22Rv1 (cell line): Measurements from ENCODE around the gene GALNT17.

Experiments
- H3K27ac ChIP-seq: fragments of 450-650 bp; 2 replicates; pipeline ENCODE4 v1.5.1; 2017
- ZFX ChIP-seq: fragments of 450-650 bp; IDR thresholded peaks from 2 replicates; pipeline ENCODE4 v1.6.1; 2017; ENCODE audit warnings: antibody characterized with exemption, borderline replicate concordance
- TF ChIP-seq, protein P1 (sequence below): fragments of 450-650 bp; IDR thresholded peaks from 2 replicates; pipeline ENCODE4 v1.5.1; 2017; ENCODE audit warnings: mild to moderate bottlenecking

The GALNT17 gene

DNA sequence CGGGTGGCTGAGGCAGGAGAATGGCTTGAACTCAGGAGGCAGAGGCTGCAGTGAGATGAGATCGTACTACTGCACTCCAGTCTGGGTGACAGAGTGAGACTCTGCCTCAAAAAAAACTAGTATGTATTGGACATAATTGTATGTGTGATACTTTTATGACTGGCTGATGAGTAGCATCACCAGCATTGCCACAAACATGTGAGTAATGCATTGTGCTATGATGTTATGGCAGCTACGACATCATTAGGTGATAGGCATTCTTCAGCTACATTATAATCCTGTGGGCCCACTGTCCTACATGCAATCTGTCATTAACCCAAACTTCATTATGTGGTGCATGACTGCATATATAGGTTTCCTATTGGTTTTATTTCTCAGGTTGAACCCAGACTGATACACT, 352.4 kb downstream of the GALNT17 start:
- no peak overlapping the region for H3K27ac ChIP-seq
- TF ChIP-seq, protein P1, sequence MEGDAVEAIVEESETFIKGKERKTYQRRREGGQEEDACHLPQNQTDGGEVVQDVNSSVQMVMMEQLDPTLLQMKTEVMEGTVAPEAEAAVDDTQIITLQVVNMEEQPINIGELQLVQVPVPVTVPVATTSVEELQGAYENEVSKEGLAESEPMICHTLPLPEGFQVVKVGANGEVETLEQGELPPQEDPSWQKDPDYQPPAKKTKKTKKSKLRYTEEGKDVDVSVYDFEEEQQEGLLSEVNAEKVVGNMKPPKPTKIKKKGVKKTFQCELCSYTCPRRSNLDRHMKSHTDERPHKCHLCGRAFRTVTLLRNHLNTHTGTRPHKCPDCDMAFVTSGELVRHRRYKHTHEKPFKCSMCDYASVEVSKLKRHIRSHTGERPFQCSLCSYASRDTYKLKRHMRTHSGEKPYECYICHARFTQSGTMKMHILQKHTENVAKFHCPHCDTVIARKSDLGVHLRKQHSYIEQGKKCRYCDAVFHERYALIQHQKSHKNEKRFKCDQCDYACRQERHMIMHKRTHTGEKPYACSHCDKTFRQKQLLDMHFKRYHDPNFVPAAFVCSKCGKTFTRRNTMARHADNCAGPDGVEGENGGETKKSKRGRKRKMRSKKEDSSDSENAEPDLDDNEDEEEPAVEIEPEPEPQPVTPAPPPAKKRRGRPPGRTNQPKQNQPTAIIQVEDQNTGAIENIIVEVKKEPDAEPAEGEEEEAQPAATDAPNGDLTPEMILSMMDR, result no peak
- TF ChIP-seq ZFX, result no peak

DNA sequence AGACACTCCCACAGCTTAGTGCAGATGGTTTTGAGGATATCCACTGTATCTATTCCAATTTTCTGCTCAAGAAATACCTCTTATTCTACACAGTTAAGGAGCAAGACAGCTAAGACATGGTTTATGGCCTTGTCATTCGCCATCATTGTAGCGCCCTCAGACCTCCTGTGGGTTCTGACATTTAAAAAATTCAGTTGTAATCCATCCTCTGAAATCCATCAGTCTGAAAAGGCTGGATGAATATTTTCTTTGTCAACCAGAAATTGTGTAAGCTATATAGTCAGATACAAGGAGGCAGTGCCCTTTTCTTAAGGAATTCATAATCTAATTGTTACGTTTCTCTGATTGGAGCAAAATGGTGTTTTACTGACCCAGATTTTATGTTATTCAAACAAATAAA, 353.6 kb downstream of the GALNT17 start:
- TF ChIP-seq, protein P1, result no peak
- no peak for TF ChIP-seq ZFX
- H3K27ac ChIP-seq, result no peak overlapping the region

DNA sequence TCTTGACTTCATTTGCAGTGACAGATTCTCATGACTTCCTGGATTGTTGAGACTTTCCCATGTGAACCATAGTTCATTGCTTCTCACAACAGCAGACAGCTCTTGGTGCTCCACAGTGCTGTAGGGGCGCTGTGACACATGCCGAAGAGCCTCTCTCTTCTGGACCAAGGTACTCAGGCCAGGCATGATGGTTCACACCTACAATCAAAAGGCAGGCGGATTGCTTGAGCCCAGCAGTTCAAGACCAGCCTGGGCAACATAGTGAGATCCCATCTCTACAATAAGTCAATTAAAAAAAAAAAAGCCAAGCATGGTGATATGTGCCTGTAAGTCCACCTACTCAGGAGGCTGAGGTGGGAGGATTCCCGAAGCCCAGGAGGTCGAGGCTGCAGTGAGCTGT, 354.5 kb downstream of the GALNT17 start:
- H3K27ac ChIP-seq, result no peak overlapping the region
- TF ChIP-seq, protein P1, result no peak
- no peak for TF ChIP-seq ZFX

DNA sequence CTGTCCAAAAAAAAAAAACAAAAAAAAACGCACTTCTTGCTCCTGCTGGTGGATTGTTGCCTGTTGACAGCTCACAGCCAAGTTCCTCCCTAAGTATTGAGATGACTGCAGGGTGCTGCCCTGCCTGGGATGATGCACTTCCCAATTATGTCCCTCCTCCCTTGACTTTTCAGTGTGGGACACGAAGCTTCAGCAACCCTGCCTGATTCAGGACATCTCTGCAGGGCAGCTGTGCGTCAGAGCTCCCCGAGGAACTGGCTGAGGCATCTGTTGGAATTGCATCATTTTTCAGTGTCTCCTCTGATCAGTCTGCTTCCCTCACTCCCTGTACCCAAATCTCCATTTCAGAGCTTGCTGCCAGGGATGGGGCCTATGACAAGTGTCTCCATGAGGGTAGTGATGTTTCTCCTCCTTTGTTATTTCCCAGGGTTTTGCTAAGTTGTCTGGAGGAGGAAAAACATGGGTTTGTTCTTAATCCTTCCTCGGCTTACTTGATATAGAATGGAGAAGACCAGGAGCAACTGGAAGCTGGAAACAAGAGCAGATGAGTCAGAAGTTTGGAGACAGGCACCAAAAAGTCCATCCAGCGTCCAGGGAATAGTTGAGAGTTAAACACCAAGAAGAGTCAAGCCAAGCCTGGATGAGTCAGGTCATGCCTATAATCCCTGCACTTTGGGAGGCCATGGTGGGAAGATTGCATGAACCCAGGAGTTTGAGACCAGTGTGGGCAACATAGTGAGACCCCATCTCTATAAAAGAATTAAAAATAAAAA, 355.1 kb downstream of the GALNT17 start:
- no peak overlapping the region for H3K27ac ChIP-seq
- no peak for TF ChIP-seq ZFX
- TF ChIP-seq, protein P1, result no peak

DNA sequence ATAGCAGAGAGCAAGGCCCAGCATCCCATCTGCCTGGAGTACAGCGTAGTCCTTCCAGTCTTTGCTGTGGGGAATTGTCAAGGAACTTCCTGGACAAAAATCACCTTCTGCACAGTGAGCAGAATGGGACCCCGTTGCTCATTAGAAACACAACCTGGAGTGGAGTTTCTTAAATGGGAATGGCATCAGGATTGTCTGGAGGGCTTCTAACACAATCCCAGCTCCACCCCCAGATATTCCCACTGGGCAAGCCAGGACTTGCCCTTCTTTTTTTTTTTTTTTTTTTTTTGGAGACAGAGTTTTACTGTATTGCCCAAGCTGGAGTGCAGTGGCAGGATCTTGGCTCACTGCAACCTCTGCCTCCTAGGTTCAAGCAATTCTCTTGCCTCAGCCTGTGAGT, 356.4 kb downstream of the GALNT17 start:
- H3K27ac ChIP-seq, result no peak overlapping the region
- TF ChIP-seq, protein P1, result no peak
- TF ChIP-seq ZFX, result no peak

DNA sequence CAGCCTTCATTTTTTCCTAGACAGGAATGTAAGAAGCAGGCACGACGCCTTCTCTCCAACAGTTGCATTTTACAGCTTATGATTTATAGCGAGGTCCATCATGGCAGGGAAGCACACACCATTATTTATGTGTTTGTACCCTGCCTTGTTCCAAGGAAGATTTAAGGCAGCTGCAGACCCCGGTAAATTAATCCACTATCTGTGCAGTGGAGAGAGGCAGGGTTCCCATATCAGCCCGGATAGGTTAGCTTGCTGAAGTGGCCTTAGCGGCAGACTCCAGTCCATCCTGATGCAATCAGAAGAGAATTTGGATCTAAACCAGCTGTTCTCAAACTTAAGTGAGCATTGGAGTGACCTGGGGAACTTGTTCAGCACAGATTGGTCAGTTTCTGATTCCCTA, 359.4 kb downstream of the GALNT17 start:
- no peak overlapping the region for H3K27ac ChIP-seq
- TF ChIP-seq ZFX, result no peak
- TF ChIP-seq, protein P1, result no peak

DNA sequence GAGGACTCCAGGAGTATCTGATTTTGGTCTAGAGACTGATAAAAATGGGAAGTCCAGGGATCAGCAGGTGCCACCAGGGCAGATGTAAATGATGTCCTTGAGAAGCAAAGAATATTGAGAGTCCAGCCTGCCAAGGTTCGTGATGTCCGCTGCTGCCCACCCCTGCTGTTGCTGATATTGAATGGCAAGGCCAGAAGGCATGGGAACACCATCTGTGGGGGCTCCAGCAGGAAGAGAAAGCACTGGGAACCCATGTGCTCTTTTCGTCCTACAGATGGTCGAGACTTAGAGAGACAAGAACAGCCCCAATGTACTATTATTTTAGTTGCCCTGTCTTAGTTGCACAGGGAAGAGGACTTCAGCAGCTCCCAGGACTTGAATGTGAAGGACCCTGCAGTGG, 363.9 kb downstream of the GALNT17 start:
- no peak overlapping the region for H3K27ac ChIP-seq
- TF ChIP-seq ZFX, result no peak
- TF ChIP-seq, protein P1, result no peak
